Hepatocyte (in vitro differentiated cells): ENCODE results near the gene AOPEP.

Experiments used
- EZH2phosphoT487 ChIP-seq: fragments of 200-600 bp; sonication (generic); IDR thresholded peaks from one replicate; pipeline ENCODE4 v1.6.1; 2018; ENCODE audit warnings: antibody characterized with exemption, mild to moderate bottlenecking, low read depth, moderate library complexity; ENCODE audit not compliant: unreplicated experiment, severe bottlenecking
- TF ChIP-seq, protein P1 (sequence below): fragments of 200-600 bp; sonication (generic); IDR thresholded peaks from 2 replicates; pipeline ENCODE4 v1.5.1; 2016; ENCODE audit warnings: antibody characterized with exemption, mild to moderate bottlenecking; ENCODE audit not compliant: poor library complexity

DNA sequence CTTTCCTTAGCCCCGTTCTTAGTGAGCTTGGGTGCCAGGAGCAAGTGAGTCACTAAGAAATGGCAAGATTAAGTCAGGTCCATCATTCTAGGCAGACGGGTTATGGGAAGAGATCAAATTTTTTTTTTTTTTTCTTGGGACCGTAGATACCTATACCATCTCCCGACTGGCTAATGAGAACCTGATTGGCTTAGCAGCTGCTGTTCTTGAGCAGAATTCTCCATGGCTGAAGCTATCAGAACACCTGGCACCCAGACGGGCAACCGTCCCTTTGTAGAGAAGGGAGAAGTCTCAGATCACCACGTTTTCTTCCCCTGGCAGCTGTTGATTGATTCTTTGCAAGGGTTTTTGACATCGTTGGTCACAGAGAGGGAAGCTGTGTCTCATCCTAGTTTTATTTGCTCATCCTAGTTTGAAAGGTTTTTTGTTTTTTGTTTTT is 78.6 kb downstream of the AOPEP start:
- TF ChIP-seq EZH2phosphoT487, result no peak
- TF ChIP-seq, protein P1, sequence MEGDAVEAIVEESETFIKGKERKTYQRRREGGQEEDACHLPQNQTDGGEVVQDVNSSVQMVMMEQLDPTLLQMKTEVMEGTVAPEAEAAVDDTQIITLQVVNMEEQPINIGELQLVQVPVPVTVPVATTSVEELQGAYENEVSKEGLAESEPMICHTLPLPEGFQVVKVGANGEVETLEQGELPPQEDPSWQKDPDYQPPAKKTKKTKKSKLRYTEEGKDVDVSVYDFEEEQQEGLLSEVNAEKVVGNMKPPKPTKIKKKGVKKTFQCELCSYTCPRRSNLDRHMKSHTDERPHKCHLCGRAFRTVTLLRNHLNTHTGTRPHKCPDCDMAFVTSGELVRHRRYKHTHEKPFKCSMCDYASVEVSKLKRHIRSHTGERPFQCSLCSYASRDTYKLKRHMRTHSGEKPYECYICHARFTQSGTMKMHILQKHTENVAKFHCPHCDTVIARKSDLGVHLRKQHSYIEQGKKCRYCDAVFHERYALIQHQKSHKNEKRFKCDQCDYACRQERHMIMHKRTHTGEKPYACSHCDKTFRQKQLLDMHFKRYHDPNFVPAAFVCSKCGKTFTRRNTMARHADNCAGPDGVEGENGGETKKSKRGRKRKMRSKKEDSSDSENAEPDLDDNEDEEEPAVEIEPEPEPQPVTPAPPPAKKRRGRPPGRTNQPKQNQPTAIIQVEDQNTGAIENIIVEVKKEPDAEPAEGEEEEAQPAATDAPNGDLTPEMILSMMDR, result no peak
